Fibroblast of pulmonary artery (primary cell): ENCODE measurements around the gene NR2C2.

Experiments
- DNase-seq: peaks from one replicate; pipeline ENCODE4 v3.0.0-alpha.2; 2010; ENCODE audit warnings: low read depth
- H3K4me3 ChIP-seq: replicated peaks from 2 replicates; pipeline ENCODE4 v1.5.1; 2011; ENCODE audit warnings: low read depth, mild to moderate bottlenecking, control low read depth, low read length, moderate library complexity
- CTCF ChIP-seq: IDR thresholded peaks from 2 replicates; pipeline ENCODE4 v1.5.1; 2011; ENCODE audit warnings: mild to moderate bottlenecking, control low read depth, low read length, inconsistent platforms; ENCODE audit errors: missing control alignments

The NR2C2 gene

DNA sequence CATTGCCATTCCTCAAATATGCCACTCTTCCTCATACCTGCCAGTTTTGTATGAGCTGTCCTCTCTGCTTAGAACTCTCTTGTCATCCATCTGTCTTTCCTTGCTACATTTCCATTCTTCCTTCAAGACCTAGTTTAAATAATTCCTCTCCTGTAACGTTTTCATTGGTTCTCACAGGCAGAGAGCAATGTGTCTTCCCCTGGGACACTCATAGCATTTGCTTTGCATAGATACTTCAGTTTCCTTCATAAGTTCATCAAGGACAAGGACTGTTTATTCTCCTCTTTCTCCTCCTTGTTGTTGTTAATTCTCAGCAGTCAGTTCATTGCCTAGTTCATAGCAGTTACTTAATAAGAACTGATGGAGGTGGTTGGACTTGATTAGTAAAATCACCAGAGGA, 10.5 kb downstream of the NR2C2 start:
- no peak for TF ChIP-seq CTCF
- no peak overlapping the region for H3K4me3 ChIP-seq
- DNase-seq = no peak

DNA sequence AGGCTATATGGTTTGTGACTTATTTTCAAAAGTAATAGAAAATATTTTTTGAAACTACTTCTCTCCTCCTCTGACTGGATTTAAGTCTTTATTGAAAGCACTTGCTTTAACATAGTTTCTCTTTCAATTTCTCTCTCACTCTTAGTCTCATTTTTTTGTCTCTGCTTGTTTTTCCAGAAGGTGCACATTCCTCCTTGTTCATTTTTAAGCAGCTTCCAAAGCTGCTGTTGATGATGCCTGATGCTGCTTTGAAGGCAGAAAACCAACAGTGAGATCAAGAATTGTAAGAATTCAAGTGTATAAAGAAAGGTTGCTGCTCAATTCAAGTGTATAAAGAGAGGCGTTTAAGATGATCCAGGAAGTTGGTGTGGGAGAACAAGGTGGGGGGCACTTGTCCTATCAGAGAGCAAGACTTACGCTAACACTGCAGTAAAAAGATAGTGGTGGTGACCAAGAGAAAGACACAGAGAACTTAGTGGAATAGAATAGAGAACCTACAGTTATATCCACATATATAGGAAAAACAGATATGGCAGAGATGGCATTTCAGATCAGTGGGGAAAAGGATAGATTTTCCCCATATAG, 12.1 kb downstream of the NR2C2 start:
- no peak for DNase-seq
- no peak overlapping the region for H3K4me3 ChIP-seq
- no peak for TF ChIP-seq CTCF

- no peak overlapping the region for H3K4me3 ChIP-seq
- TF ChIP-seq CTCF = no peak
- DNase-seq = no peak
Measured at GRCh38 chr3:14962762-14963161, 15.4 kb downstream of the NR2C2 start.

DNA sequence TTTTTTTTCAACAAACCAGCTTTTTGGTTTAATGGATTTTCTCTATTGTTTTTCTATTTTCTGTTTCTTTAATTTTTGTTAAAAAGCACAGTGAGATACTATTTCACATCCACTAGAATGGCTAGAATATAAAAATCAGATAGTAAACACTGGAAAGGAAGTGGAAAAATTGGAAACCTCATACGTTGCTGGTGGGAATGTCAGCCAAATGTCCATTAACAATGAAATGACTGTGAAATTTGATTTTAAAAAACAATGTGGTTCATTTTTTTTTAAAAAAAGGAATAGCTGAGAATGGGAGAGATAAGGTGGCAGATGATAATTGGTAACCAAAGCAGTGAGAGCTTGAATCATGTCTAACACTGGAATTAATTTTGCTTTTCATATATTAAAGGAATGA, 19.9 kb downstream of the NR2C2 start:
- H3K4me3 ChIP-seq = no peak overlapping the region
- TF ChIP-seq CTCF = no peak
- DNase-seq = no peak

GRCh38 chr3:14969671-14970070, 22.3 kb downstream of the NR2C2 start:
- no peak for TF ChIP-seq CTCF
- H3K4me3 ChIP-seq = no peak overlapping the region
- DNase-seq = no peak

- no peak overlapping the region for H3K4me3 ChIP-seq
- DNase-seq = no peak
- TF ChIP-seq CTCF = no peak
Measured at GRCh38 chr3:14976317-14976716, 28.9 kb downstream of the NR2C2 start.

- TF ChIP-seq CTCF = no peak
- no peak for DNase-seq
- H3K4me3 ChIP-seq = no peak overlapping the region
Measured at GRCh38 chr3:14980689-14981088, 33.3 kb downstream of the NR2C2 start.
